ENCODE measurements around the gene CAND2.
"Not testable (repeated sequence)": the region's sequence is repeated elsewhere in the genome, so short reads cannot be mapped to it uniquely, and the experiment has no call there.

The CAND2 gene

DNA sequence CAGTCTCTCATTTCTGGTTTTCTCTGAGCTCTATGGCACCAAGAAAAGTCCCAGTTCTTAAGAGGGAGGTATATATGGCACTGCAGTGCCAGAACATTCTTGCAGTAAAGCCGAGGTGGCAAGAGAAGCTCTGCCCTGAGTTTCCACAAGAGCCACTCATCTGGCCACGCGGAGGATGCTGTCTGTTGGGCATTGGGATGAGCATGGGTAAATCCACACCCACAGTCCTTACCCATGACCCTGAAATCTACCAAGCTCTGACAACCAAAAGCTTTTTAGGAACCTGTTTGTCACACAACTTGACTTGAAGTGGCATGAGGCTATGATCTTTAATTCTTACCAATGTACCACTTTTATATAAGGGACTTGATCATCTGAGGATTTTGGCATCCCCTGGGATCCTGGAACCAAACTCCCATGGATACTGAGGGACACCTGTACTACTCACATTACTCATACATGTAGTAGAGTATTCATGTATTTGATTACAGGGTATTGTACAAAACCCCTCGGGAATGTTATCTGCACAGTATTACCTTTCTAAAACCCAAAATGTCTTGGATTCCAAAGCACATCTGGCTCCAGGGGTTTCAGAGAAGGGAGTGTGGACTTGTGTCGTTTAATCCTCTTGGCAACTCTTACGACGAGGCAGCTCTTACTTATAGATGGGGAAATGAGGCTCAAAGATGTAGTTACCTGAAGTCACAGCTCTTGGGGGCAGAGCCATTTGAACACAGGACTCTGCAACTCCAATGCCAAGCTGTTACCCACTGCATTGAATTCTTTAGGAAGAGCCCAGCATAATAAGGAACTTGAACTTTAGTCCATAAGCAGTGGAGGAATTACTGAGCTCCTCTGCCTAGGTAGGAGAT, 36.1 kb downstream of the CAND2 start:
- DNase-seq, result no peak

DNA sequence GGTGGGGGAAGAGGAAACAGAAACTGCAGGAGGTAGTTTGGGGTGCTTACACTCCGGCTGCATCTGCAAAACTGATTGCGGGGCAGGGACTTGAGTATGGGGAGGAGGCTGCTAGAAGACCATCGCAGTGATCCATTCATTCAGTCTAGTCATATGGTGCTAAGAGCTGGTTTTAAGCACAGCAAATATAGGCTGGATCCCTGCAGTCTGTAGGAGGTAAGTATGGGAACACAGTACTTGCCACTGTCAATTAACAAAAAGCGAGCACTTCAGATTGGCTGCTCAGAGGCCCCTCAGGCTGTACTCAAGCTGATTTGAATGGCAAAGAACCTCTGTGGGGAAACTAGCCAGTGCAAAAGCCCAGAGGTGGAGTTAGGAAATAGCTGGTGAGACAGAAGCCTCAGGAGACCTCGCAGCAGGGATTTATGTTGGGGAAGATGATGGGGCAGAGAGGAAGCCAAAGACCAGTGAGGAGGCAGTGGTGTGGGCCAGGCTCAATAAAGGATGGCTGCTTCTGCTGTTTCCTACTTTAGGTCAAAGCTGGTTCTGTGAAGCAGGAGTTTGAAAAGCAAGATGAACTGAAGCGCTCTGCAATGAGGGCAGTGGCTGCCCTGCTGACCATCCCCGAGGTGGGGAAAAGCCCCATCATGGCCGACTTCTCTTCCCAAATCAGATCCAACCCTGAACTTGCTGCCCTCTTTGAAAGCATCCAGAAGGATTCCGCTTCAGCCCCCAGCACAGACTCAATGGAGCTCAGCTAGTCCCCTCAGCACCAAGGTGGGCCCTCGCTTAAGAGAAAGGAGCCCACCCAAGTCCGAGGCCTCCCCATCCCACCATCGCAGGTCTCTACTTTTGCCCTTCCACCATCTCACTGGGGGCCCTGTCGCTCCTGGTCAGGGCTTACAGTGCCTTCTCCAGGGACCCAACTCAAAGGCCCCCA, 37.0 kb downstream of the CAND2 start:
- no peak for DNase-seq

DNA sequence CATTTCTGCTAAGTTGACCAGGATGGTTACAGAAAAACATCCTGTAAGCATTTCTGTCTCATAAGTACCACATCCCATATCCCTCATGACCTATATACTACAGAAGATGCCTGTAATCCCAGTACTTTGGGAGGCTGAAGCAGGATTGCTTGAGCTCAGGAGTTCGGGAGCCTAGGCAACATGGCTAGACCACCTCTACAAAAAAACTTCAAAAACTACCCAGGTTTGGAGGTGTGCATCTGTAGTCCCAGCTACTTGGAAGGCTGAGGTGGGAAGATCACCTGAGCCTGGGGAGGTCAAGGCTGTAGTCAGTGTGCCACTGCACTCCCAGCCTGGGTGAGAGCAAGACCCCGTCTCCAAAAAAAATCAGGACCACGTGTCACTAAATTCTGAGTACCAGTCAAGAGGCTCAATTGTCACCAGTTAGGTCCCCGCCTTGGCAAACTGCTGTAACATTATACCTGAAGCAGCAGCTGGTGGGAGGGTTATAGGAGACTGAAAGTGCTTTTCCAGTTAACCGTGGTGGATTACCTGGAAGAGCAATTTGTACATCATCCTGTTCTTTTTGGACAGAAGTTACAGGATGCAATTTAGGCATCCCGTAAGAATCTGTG, 38.7 kb downstream of the CAND2 start:
- DNase-seq, result no peak

DNA sequence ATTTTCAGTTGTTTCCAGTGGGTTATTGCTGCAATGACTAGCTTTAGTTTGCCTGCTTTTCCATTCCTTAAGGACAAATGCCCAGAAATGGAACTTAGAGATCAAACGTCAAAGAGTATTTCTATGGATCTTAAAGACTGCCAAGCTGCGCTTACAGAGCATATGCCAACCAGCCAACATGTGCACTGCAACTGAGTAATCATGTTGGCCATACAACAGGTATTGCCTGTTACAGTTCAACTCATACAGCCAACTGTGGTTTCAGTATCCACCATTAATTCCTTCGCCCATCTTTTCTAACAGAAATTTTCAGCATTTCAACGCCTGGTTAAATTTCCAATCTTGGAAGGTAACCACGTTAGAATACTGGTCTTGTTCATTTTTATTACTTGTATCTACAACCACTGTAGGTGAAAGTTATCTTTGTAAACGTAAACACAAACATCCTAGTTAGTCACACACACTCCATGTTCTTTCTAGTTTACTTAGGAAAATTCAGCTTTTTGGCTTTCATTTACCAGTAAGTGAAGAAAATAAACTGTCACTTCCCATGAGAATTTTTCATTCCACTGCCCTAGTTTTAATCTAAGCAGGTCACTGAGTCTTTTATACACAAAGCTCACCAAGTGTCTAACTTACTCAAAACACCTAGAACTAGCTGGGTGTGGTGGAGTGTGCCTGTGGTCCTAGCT, 41.0 kb downstream of the CAND2 start:
- DNase-seq, result no peak

DNA sequence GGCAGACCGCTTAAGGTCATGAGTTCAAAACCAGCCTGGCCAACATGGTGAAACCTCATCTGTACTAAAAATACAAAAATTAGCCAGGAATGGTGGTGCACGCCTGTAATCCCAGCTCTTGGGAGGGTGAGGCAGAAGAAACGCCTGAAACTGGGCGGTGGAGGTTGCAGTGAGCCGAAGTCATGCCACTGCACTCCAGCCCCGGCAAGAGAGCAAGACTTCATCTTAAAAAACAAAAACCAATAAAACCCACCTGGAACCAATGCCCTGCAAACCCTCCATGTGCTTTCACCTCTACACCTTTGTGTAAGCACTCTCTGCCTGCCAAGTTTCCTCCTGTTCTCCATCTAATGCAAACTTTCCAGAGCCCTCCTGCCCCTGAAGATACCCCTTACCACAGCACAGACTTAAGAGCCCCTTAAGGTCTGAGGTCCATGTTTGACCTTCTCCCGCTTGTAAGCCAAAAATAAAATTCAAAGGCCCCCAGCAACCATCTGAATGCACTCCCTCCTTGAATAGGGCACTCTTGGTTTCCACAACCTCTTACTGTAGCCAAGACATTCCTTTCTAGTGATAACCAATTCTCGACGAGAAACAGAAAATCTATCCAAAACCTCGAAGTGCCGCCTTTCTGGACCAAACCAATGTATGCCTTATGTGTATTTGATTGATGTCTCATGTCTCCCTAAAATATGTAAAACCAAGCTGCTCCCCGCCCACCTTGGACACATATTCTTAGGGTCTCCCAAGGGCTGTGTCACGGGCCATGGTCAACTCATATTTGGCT, 41.9 kb downstream of the CAND2 start:
- DNase-seq, result no peak

DNA sequence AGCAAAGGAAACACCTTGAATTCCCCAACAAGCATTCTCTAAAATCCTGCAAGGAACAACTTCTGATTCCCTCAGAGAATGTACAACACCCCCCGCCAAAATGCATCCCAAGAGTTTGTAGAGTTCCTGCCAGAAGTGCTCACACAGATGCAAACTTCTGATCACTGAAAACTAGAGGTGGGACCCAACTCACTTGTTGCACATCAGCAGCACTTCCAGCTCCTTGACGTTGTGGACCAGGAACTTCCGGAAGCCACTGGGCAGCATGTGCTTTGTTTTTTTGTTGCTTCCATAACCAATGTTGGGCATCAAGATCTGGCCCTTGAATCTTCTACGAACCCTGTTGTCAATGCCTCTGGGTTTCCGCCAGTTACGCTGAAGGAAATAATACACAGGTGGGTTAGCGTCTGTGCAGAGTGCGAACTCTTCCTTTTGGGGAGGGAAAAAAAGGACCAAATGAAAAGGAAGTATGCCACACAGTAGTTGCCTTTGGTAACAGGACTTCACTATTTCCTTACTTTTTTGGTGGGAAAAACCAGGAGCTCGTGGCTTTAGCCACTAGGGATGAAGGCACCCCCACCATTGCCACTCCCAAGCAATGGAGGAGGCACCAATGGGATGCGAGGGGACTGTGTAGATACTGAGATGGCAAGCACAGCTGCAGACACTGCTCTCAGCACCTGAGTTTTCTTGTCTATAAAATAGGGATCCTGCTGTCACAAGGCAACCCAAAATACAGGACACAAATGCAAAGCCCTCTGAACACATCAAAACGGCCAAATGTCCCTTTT, 42.9 kb downstream of the CAND2 start:
- DNase-seq, result no peak

DNA sequence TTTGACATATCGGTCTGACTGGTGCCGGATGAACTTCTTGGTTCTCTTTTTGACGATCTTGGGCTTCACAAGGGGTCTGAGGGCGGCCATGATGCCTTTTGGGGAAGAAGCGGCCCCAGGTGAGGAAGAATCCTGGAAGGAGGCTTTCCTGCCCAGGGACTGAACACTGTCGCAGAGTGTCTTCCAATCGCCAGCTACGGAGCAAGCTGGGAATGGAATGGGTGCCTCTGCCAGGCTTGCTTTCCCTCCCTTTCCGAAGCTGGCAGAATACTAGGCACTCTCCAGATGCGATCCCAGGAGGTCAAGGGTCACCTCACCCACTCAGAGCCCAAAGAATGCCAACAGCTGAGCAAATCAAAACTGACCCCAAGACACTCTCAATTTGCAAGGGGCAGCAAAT, 43.7 kb downstream of the CAND2 start:
- DNase-seq, result not testable (repeated sequence)

DNA sequence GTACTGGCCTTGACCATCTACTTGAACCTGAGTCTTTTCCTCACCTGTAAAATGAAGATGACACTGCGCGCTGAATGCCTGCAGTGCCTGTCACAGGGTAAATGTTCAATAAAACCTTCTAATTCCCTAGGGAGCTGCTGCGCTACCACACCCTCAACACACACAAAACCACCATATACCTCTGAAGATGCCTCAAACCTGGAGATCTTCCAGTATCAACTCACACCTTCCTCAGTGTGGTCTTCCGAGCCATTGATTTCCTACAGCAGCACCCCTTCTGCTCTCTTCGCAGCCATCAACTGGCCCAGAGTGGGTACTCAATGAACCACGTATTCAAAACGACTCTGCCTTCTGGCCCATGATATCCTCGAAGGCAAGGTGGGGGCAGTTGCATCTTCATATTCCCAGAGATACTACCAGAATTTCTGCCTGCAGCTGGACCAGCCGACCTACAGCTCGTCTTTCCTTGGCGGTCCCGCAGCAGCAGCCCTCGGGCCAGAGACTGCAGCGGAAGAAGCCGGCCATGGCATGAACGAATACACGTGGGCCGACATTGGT, 44.2 kb downstream of the CAND2 start:
- DNase-seq, result no peak

DNA sequence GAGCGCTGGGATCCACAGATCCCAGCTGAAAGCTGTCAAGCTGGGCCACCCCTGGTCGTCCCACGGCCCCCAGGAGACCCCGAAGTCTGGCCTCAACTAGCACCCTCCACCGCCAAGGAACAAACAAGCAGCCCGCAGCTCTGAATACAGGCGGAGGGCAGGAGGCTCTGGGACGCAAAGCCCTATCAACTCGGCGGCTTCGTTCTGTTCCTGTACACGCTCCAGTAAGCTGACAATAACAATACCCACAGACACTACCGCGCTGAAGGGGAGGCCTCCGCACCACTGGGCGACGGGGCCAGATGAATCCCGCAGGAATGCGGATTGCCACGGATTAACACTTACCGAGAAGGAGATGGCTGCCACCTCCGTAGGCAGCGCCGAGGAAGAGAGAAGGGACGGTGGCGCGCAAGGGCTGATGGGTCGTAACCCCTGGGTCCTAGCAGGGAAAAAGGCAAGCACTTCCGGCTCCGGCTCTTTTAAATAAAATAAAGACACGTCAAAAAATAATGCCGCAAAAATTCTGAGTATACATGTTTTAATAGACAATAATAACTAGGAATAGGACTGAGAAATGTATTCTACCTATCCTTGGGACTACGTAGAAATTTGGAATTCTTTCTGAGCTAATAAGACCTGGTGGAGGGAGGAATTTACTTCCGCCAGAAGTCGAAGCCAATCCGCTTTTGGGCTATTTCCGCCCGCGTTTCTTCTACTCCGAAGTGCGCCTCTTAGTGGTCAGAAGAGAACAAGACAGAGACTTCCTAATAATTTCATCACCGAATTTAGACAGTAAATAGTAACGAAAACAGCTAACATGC, 44.9 kb downstream of the CAND2 start, which contains the start of gene RPL32:
RPL32 (minus strand) TSS at position 417 of the 821 bp plus-strand sequence. CDS start 1,328 bp downstream, outside the sequence.
- DNase-seq, result peak; percentile 62 to 92

DNA sequence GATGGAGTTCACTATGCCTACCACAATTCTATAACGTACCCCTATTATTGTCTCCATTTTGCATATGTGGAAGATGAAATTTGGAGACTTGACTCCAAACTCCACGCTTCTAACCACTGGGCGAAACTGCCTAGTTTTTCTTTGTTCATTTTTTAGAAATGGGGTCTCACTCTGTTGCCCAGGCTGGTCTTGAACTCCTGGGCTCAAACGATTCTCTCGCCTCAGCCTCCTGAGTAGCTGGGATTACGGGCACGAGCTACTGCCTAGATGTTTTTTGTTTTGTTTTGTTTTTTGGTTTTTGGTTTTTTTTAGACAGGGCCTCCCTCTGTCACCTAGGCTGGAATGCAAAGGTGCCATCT, 45.5 kb downstream of the CAND2 start:
- no peak for DNase-seq

DNA sequence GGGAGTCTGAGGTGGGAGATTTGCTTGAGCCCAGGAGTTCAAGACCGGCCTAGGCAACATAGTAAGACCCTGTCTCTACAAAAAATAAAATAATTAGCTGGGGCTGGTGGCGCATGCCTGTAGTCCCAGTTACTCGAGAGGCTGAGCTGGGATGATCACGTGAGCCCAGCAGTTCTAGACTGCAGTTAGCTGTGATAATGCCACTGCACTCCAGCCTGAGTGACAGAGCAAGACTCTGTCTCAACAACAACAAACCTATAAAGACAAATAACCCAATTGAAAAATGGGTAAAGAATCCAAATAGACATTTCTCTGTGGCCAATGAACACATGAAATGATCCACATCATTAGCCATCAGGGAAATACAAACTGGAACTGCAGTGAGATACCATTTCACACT, 46.0 kb downstream of the CAND2 start:
- DNase-seq, result no peak

DNA sequence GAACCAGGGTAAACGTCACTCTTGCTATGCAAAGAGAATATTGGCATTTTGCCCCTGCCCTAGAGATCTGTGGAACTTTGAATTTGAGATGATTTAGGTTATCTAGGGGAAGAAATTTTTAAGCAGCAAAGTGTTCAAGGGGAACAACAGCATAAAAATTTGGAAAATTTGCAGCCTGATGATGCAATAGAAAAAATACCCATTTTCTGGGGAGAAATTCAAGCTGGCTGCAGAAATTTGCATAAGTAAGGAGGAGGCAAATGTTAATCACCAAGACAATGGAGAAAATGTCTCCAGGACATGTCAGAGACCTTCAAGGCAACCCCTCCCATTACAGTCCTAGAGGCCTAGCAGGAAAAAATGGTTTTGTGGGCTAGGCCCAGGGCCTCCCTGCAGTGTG, 49.3 kb downstream of the CAND2 start:
- no peak for DNase-seq

DNA sequence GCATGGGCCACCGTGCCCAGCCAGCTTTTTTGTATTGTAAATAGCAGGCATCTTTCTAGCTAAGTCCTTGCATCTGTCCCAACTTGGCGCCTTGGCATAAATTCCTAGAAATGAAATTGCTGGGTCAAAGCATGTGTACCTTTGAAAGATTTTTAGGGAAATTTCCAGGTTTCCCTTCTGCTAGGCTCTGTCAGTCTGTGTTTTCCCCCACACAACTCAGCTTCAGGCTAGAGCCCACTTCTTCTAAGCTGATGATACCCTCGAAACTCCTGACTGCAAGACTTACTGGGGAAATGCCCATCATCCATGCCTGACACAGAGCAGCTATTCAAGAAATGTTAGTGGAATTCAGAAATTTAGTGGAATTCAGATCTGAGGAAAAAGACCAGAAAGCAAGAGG, 55.7 kb downstream of the CAND2 start:
- DNase-seq, result no peak

DNA sequence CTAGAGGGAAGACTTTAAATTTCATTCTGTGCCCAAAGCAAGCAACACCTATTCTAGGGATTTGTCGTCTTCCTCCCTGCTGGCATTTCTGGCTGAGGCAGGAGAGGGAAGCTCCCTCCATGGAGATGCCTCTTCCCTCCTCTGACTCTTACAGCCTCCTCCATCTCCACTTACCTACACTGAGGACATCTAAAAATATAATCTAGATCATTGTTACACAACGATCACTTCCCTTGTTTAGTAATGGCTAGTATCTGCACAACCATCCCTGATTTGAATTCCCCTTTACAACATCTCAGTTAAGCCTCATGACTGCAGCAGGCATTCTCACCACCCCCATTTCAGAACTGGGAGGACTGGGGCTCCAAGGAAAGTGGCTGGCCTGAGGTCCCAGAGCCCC, 57.4 kb downstream of the CAND2 start:
- not testable (repeated sequence) for DNase-seq

DNA sequence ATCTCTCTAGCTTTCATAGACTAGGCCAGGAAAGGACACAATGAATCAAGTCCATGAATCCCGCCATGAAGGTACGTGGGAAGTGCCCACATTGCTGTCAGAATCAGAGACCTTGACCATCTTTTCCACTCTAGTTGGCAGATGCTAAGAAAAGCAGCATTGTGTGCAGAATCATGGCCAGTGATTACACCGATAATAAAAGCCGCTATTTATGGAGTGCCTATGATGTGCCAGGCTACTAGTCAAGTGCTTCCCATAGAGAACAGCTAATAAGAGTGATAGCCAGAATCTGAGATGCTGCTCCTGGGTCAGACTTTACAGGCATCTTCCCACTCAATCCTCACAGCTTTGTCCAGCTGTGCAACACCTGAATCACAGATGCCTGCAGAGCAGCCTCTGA, 58.1 kb downstream of the CAND2 start:
- no peak for DNase-seq

DNA sequence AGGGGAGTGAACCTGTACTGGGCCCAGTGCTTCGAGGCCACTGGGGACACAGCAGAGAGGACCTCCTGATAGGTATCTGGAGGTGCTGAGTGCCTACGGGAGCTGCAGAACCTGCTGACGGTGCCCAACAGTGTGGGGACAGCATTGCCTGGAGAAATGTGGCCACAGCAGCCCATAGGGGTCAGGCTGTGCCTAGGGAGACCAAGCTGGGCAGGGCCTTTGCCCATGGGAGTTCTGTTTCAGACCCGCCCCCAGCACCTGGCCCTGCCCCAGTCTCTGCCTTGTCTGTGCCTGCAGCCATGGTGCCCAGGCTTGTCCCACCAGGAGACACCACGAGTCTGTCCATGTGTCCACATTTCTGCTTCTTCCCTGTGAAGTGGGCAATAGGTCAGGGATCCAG, 60.1 kb downstream of the CAND2 start:
- no peak for DNase-seq

DNA sequence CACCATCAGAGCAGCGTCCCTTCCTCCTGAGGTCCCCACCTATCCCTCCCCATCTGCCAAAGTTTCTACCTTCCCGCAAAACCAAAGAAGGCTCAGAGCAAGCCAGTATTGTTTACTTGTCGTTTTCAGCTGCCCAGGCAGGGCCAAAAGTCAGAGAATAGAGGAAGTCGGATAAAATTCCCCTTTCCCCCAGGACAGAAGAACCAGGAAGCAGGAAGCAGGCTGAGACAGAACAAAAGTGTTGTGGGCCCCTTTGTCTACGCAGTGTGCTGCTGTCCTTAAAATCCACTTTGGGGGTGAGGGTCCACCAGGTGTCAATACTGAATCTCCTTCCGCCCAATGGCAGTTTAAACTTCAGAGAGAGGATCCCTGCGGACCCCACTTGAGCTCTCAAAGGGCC, 63.4 kb downstream of the CAND2 start:
- no peak for DNase-seq

DNA sequence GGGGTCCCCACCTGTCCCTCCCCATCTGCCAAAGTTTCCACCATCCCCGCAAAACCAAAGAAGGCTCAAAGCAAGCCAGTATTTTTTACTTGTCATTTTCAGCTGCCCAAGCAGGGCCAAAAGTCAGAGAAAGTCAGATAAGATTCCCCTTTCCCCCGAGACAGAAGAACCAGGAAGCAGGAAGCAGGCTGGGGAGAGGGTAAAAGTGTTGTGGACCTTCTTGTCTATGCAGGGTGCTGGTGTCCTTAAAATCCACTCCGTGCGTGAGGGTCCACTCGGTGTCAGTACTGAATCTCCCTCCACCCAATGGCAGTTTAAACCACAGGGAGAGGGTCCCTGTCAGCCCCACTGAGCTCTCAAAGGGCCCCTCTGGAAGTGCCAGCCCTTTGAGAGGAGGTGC, 65.1 kb downstream of the CAND2 start:
- no peak for DNase-seq

DNA sequence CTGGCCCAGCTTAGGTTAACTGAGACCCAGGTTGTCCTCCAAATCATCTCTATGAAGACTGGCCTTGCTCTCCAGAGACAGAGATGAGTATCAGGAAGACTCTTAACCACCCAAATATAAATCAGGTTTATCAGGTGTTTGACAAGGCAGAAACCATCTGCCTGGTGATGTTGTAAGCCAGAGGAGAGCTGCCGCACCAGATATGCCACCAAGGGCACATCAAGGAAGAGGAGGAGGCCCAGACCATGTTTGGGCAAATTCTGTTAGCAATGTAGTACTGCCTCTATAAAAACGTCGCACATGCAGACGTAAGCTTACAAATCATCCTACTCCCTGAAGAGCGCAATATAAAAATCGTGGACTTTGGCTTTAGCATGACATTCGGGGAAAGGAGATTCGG, 65.9 kb downstream of the CAND2 start:
- DNase-seq, result no peak

DNA sequence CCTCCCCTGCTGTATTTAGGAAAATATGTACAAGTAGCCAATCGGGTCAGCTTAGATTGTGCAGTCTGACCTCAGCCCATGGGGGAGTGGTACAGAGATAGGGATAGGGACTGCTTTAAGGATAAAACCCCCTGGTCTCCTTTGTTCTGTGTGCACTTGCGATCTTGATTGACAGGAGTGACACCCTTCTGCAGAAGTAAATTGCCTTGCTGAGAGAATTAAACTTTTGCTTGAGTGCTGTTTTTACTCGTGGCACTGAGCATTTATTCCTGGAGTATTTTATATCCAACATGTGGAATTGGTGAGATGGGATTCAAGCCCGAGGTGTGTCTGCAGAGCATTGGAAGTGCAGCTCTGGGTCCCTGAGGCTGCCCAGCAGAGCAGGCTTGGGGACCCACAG, 68.8 kb downstream of the CAND2 start:
- DNase-seq, result no peak
